GM12892 (cell line): ENCODE results near the gene MPST.

ENCODE experiments used
- POLR2A ChIP-seq: IDR thresholded peaks from 2 replicates; pipeline ENCODE4 v1.6.1; 2011; ENCODE audit warnings: low read depth, low read length, control low read depth
- POLR2AphosphoS5 ChIP-seq: IDR thresholded peaks from 2 replicates; pipeline ENCODE4 v1.6.1; 2011; ENCODE audit warnings: low read depth, low read length, control low read depth
- TAF1 ChIP-seq: IDR thresholded peaks from 2 replicates; pipeline ENCODE4 v1.6.1; 2011; ENCODE audit warnings: low read depth, mild to moderate bottlenecking, control low read depth, low read length, borderline replicate concordance

GRCh38 chr22:37021710-37022482 is 2.4 kb downstream of the MPST start:
- no peak for TF ChIP-seq POLR2A
- TF ChIP-seq POLR2AphosphoS5: no peak
- TF ChIP-seq TAF1: no peak
